ENCODE measurements around the gene SLC35F1.

SLC35F1 gene

DNA sequence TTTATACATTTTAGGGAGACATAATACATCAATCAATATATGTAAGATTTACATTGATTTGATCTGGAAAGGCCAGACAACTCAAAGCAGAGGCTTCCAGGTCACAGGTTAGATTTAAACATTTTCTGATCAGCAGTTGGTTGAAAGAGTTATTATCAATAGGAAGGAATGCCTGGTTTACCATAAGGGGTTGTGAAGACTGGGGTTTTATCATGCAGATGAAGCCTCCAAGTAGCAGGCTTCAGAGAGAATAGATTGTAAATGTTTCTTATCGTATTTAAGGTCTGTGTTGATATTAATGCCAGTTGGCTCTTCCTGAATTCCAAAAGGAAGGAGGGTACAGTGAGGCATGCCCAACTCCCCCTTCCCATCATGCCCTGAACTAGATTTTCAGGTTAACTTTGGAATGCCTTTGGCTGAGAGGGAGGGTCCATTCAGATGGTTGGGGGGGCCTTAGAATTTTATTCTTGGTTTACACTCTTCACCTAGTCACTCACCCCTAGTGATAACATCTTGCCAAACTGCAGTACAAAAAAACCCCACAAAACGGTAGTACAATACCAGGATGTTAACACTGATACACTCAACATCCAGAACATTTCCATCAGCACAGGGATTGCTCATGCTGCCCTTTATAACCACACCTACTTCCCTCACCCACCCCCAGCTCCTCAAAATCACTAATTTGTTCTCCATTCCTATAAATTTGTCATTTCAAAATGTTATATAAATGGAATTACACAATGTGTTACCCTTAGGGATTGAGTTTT, 381.5 kb downstream of the SLC35F1 start:
- DNase-seq = no peak

DNA sequence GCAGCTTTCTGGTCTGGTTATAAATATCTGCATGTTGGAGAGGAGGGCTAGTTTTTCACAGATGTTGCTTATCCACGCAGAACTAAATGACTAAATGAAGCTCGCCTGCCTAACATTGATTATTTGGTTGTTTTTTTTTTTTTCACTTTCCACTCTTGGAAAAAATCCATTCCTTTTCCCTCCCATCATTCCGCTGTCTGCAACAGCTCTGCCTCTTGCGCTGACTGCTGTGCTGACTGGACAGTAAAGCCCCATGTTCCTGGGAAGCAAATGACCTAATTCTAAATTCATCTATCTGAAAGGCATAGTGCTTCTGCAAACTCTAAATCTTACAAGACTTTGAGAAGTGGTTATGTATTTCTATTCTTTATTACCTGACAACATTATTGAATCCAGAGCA, 385.5 kb downstream of the SLC35F1 start:
- no peak for DNase-seq

DNA sequence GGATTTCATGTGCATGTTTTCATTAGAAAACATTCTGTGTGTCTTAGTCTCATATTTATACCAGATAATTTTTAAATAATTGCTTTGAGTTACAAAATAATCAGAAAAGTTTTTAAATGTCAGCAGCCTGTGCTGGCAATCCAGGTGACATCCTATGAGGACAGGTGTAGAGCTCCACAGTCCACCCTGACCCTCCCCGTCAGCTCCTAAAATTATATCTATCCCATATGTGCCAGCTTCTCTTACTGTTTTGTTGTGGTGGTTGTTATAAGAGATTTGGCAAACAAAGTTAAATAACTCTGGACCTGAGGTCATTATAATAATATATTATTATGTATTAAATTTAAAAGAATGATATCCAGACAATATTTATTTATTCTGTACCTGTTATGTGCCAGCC, 387.8 kb downstream of the SLC35F1 start:
- DNase-seq = no peak

- no peak for DNase-seq
Observed at GRCh38 chr6:118295336-118295735, 388.3 kb downstream of the SLC35F1 start.

GRCh38 chr6:118296129-118296901, 389.3 kb downstream of the SLC35F1 start:
- DNase-seq = no peak

DNA sequence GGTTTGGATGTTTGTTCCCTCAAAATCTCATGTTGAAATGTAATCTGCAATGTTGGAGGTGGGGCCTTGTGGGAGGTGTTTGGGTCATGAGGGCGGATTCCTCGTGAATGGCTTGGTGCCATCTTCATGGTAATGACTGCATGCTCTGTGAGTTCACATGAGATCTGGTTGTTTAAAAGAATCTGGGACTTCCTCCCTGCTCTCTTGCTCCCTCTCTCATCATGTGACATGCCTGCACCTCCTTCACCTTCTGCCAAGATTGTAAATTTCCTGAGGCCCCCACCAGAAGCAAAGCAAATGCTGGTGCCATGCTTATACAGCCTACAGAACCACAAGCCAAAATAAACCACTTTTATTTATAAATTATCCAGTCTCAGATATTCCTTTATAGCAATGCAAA, 390.8 kb downstream of the SLC35F1 start:
- no peak for DNase-seq

- no peak for DNase-seq
Observed at GRCh38 chr6:118298476-118299427, 391.7 kb downstream of the SLC35F1 start.

GRCh38 chr6:118299457-118299856, 392.4 kb downstream of the SLC35F1 start:
- no peak for DNase-seq

DNA sequence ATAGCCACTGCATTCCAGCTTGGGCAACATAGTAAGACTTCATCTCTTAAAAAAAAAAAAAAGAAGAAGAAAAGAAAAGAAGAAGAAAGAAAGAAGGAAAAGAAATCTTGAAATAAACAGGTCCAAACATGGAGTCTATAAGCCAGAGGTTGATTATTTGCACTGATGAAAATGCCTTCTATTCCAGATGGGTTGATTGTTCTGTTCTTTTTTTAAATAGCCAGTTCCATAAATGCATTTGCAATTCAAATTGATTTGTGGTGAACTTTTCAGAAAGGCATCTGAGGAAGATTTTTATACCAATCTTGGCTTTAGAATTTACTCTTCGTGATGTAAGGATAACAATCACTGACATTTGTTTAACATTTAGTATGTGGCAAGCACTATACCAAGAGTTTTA, 397.3 kb downstream of the SLC35F1 start:
- no peak for DNase-seq

GRCh38 chr6:118305081-118305480, 398.0 kb downstream of the SLC35F1 start:
- no peak for DNase-seq

GRCh38 chr6:118306392-118307238, 399.6 kb downstream of the SLC35F1 start:
- DNase-seq = no peak

- no peak for DNase-seq
Observed at GRCh38 chr6:118307581-118307980, 400.5 kb downstream of the SLC35F1 start.

- DNase-seq = no peak
Observed at GRCh38 chr6:118309337-118310093, 402.5 kb downstream of the SLC35F1 start.

GRCh38 chr6:118313208-118313607, 406.1 kb downstream of the SLC35F1 start:
- DNase-seq = no peak

- DNase-seq = no peak
Observed at GRCh38 chr6:118313762-118314161, 406.7 kb downstream of the SLC35F1 start.

DNA sequence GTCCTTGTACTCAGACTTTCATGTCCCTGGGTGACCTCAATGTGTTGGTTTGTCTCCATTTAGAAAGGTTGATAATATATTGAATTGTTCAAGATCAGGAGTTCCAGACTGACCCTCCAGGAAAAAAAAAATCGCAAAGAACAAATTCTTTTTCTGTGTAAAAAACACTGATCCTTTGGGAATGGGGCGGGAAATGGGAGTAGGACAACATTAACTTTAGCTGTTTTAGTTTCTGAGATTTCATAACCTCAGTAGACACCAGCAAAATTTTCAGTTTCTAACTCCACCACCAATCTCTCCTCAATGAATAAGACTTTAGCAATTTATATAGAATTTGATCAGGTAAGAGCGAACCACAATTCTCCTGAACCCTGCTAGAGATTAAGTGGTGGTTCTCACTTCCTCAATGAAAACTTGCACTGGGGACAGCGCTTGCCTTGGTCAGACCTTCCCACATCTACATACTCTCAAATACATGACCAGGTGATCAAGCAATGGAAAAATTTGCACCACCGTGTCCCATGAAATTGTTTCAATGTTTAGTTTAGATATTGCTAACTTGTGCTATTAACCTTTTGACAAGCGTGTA, 409.8 kb downstream of the SLC35F1 start:
- DNase-seq = no peak

- DNase-seq = no peak
Observed at GRCh38 chr6:118317581-118318563, 410.8 kb downstream of the SLC35F1 start.

DNA sequence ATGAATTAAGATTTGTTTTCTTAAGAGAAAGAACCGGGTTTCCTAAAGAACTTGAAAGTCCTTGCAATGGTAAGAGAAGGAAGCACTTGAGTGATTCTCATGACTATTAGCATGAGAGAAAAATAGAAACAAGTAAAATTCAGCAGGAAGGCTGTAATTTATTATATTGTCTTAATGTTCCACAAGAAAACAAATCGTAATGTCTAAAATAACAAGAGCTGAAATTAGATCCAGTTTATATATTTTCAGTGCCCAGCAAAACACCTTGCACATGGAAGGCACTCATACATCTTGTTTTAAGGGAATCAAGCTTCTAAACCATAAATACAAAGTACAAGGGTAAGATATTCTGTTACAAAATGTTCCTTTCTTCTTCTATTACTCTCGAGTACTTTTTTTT, 411.6 kb downstream of the SLC35F1 start:
- DNase-seq = no peak

DNA sequence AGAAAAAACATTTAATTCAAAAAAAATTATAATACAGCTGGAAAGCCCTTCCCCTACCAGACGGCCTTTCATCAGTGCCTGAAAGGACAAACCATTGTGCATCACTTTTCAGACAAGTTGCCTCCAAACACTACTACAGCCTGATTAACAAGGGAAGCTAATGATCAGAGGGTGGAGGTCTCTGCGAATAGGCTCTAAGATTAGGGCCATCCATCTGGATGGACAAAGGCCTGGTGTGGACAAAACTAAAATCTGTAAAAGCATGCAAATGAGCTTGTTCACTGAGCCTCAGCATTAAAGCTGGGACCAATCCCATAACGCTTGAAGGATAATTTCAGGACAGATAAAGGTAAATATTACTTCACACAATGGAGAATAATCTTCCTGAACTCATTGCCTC, 412.4 kb downstream of the SLC35F1 start:
- DNase-seq = no peak
